A549 (cell line): ENCODE data around the gene EIF3L.

ENCODE experiments used
- CEBPB ChIP-seq, 2 experiments: fragments of >200 bp in 1 of 2; sonication (Bioruptor Twin) in 1 of 2; formaldehyde crosslinking in 1 of 2; IDR thresholded peaks; 2 replicates each; pipeline ENCODE4 v1.6.1; 2012 to 2016
- HDAC2 ChIP-seq: fragments of 200-600 bp; sonication (generic); IDR thresholded peaks from 2 replicates; pipeline ENCODE4 v1.6.1; 2016
- TF ChIP-seq, protein P1 (sequence below): fragments of >200 bp; sonication (Bioruptor Twin); formaldehyde crosslinking; IDR thresholded peaks from 3 replicates; pipeline ENCODE4 v1.5.1; 2016

GRCh38 chr22:37870273-37870672 is 21.1 kb downstream of the EIF3L start:
- TF ChIP-seq, protein P1, sequence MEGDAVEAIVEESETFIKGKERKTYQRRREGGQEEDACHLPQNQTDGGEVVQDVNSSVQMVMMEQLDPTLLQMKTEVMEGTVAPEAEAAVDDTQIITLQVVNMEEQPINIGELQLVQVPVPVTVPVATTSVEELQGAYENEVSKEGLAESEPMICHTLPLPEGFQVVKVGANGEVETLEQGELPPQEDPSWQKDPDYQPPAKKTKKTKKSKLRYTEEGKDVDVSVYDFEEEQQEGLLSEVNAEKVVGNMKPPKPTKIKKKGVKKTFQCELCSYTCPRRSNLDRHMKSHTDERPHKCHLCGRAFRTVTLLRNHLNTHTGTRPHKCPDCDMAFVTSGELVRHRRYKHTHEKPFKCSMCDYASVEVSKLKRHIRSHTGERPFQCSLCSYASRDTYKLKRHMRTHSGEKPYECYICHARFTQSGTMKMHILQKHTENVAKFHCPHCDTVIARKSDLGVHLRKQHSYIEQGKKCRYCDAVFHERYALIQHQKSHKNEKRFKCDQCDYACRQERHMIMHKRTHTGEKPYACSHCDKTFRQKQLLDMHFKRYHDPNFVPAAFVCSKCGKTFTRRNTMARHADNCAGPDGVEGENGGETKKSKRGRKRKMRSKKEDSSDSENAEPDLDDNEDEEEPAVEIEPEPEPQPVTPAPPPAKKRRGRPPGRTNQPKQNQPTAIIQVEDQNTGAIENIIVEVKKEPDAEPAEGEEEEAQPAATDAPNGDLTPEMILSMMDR, result no peak
- no peak for TF ChIP-seq HDAC2
- TF ChIP-seq CEBPB (IDR thresholded peaks at IDR 0.05), result no peak
